Ectodermal cell (in vitro differentiated cells): ENCODE results near the gene MINAR2. TPM values are rescaled to one million over a fixed set of nuclear protein-coding genes. Genes with fewer than 3 reads are reported as not detected.

Experiments
- H3K27ac ChIP-seq: 2 replicates; pipeline ENCODE4 v1.7.0; 2013; ENCODE audit warnings: mild to moderate bottlenecking, low read depth, low read length; ENCODE audit not compliant: insufficient read depth, poor library complexity, severe bottlenecking
- H3K27me3 ChIP-seq: 2 replicates; pipeline ENCODE4 v1.7.0; 2013; ENCODE audit warnings: mild to moderate bottlenecking, low read length; ENCODE audit not compliant: insufficient read depth, control insufficient read depth, poor library complexity, severe bottlenecking
- H3K36me3 ChIP-seq: one replicate; pipeline ENCODE4 v1.7.0; 2013; ENCODE audit warnings: low read length; ENCODE audit not compliant: control insufficient read depth, insufficient read depth
- H3K4me1 ChIP-seq: one replicate; pipeline ENCODE4 v1.7.0; 2013; ENCODE audit warnings: low read length; ENCODE audit not compliant: control insufficient read depth, insufficient read depth
- H3K4me3 ChIP-seq: 2 replicates; pipeline ENCODE4 v1.7.0; 2013; ENCODE audit warnings: low read depth, low read length, control low read depth; ENCODE audit not compliant: insufficient read depth
- H3K9me3 ChIP-seq: 2 replicates; pipeline ENCODE4 v1.7.0; 2013; ENCODE audit warnings: mild to moderate bottlenecking, low read length, moderate library complexity; ENCODE audit not compliant: control insufficient read depth
- WGBS, 2 experiments: methylation state at CpG; one replicate each; pipeline ENCODE4 v1.1.7; 2013; ENCODE audit warnings: missing lambda C conversion rate in 2 of 2; 5-methylcytosine and 5-hydroxymethylcytosine counted together
- polyA plus RNA-seq, 4 experiments: library from polyadenylated mRNA; stranded (reverse); fragments of 50-300 nt; gene quantifications; one replicate each; pipeline ENCODE4 v1.2.3, GENCODE V29; 2013

The MINAR2 gene
- not detected for polyA plus RNA-seq (2013, experiment 1 of 4)
- not detected for polyA plus RNA-seq (2013, experiment 2 of 4)
- polyA plus RNA-seq (2013, experiment 3 of 4) = not detected
- not detected for polyA plus RNA-seq (2013, experiment 4 of 4)

GRCh38 chr5:129747572-129748407, at the start of gene MINAR2:
MINAR2 (plus strand) TSS chr5:129748094; CDS start chr5:129748191, 97 bp downstream.
- no peaks in the 10 kb centered on the region for H3K36me3 ChIP-seq
- no peaks in the 10 kb centered on the region for H3K9me3 ChIP-seq
- no peaks in the 10 kb centered on the region for H3K27me3 ChIP-seq
- no peak within 1 kb of the TSS for H3K4me3 ChIP-seq
- no peaks in the 10 kb centered on the region for H3K4me1 ChIP-seq
- WGBS, 2 experiments = 93% methylated on average over 12 of the region's 13 CpGs
- no peak within 1 kb of the TSS for H3K27ac ChIP-seq

- H3K27me3 ChIP-seq = no peaks in the 10 kb centered on the region
- no peaks in the 10 kb centered on the region for H3K9me3 ChIP-seq
- H3K4me3 ChIP-seq = no peak overlapping the region
- no peaks in the 10 kb centered on the region for H3K4me1 ChIP-seq
- H3K36me3 ChIP-seq = peaks cover 6% of the 10 kb centered on the region
- H3K27ac ChIP-seq = no peak overlapping the region
Observed at GRCh38 chr5:129698661-129699060, 49.2 kb upstream of the MINAR2 start.

GRCh38 chr5:129716235-129716634, 31.7 kb upstream of the MINAR2 start:
- 93 to 98% methylated on average over 1 of the region's 1 CpG for WGBS, 2 experiments
- H3K4me1 ChIP-seq = no peaks in the 10 kb centered on the region

GRCh38 chr5:129716651-129717050, 31.2 kb upstream of the MINAR2 start:
- Histone ChIP-seq H3K4me1 (no peaks in the 10 kb centered on the region), H3K9me3 (no peaks in the 10 kb centered on the region), H3K27me3 (no peaks in the 10 kb centered on the region), H3K36me3 (no peaks in the 10 kb centered on the region), H3K27ac (no peak overlapping the region), H3K4me3 (no peak overlapping the region)
- 92 to 94% methylated on average over 5 of the region's 5 CpGs for WGBS, 2 experiments

More at GRCh38 chr5:129716235-129716634, 31.7 kb upstream of the MINAR2 start:
- Histone ChIP-seq H3K36me3 (no peaks in the 10 kb centered on the region), H3K27me3 (no peaks in the 10 kb centered on the region), H3K4me3 (no peak overlapping the region), H3K9me3 (no peaks in the 10 kb centered on the region), H3K27ac (no peak overlapping the region)

- Histone ChIP-seq H3K27ac (no peak overlapping the region), H3K4me3 (no peak overlapping the region), H3K9me3 (no peaks in the 10 kb centered on the region), H3K27me3 (no peaks in the 10 kb centered on the region), H3K4me1 (no peaks in the 10 kb centered on the region), H3K36me3 (no peaks in the 10 kb centered on the region)
Observed at GRCh38 chr5:129717751-129718310, 30.1 kb upstream of the MINAR2 start.

- Histone ChIP-seq H3K36me3 (no peaks in the 10 kb centered on the region), H3K4me1 (no peaks in the 10 kb centered on the region), H3K27ac (no peak overlapping the region), H3K4me3 (no peak overlapping the region), H3K27me3 (no peaks in the 10 kb centered on the region), H3K9me3 (no peaks in the 10 kb centered on the region)
- WGBS, 2 experiments = 90 to 100% methylated on average over 1 of the region's 1 CpG
Observed at GRCh38 chr5:129718471-129719090, 29.3 kb upstream of the MINAR2 start.

GRCh38 chr5:129724222-129724621, 23.7 kb upstream of the MINAR2 start:
- H3K4me3 ChIP-seq = no peak overlapping the region
- no peaks in the 10 kb centered on the region for H3K27me3 ChIP-seq
- no peaks in the 10 kb centered on the region for H3K9me3 ChIP-seq
- H3K4me1 ChIP-seq = peaks cover 4% of the 10 kb centered on the region
- H3K36me3 ChIP-seq = no peaks in the 10 kb centered on the region
- no peak overlapping the region for H3K27ac ChIP-seq
- WGBS, 2 experiments = 25 to 26% methylated on average over 2 of the region's 2 CpGs

GRCh38 chr5:129724647-129725046, 23.2 kb upstream of the MINAR2 start:
- no peak overlapping the region for H3K27ac ChIP-seq
- H3K4me1 ChIP-seq = peaks cover 4% of the 10 kb centered on the region
- no peaks in the 10 kb centered on the region for H3K36me3 ChIP-seq
- 75 to 77% methylated on average over 4 of the region's 4 CpGs for WGBS, 2 experiments
- no peaks in the 10 kb centered on the region for H3K9me3 ChIP-seq
- no peaks in the 10 kb centered on the region for H3K27me3 ChIP-seq
- no peak overlapping the region for H3K4me3 ChIP-seq

- 92 to 98% methylated on average over 2 of the region's 2 CpGs for WGBS, 2 experiments
- H3K4me1 ChIP-seq = no peaks in the 10 kb centered on the region
- H3K27ac ChIP-seq = no peak overlapping the region
- no peaks in the 10 kb centered on the region for H3K9me3 ChIP-seq
- H3K36me3 ChIP-seq = no peaks in the 10 kb centered on the region
- no peaks in the 10 kb centered on the region for H3K27me3 ChIP-seq
- H3K4me3 ChIP-seq = no peak overlapping the region
Observed at GRCh38 chr5:129739773-129740172, 8.1 kb upstream of the MINAR2 start.

- H3K27ac ChIP-seq = no peak overlapping the region
- H3K9me3 ChIP-seq = no peaks in the 10 kb centered on the region
- 90 to 93% methylated on average over 2 of the region's 2 CpGs for WGBS, 2 experiments
- H3K4me3 ChIP-seq = no peak overlapping the region
- no peaks in the 10 kb centered on the region for H3K36me3 ChIP-seq
- H3K27me3 ChIP-seq = no peaks in the 10 kb centered on the region
- H3K4me1 ChIP-seq = no peaks in the 10 kb centered on the region
Observed at GRCh38 chr5:129743541-129744187, 4.2 kb upstream of the MINAR2 start.
